Panc1 (cell line): ENCODE data around the gene CNPPD1. TPM values are rescaled to one million over a fixed set of nuclear protein-coding genes. Genes with fewer than 3 reads are reported as not detected.

ENCODE experiments used
- ATAC-seq: fragments of 200-7000 bp; cut with Tn5 transposase; 2 replicates; pipeline ENCODE4 v1.9.1; 2020; ENCODE audit warnings: mild to moderate bottlenecking, moderate library complexity
- BruUV-seq: library from RNA; stranded (reverse); fragments of 400-500 nt; replicated peaks from 2 replicates; lab custom pipeline; 2021; lab: Mats Ljungman, UMichigan
- CTCF ChIA-PET: fragments of 300-600 bp; sonication (Branson Sonifier 250); formaldehyde crosslinking; loops from one replicate; lab custom pipeline; 2022; ENCODE audit warnings: antibody characterized with exemption; lab: Charles Lee
- POLR2A ChIA-PET: fragments of 300-600 bp; sonication (Branson Sonifier 250); formaldehyde crosslinking; loops from one replicate; lab custom pipeline; 2022; ENCODE audit warnings: antibody characterized with exemption; lab: Charles Lee
- DNase-seq: peaks from one replicate; pipeline ENCODE4 v3.0.0-alpha.2; 2010; ENCODE audit warnings: low read depth, low spot score
- H3K27ac ChIP-seq: 2 replicates; pipeline ENCODE4 v1.5.1; 2011; ENCODE audit warnings: mild to moderate bottlenecking, low read length, inconsistent platforms
- H3K27me3 ChIP-seq: fragments of 200-500 bp; sonication (Bioruptor generic); 2 replicates; pipeline ENCODE4 v1.6.0; 2014; ENCODE audit warnings: low read length, inconsistent platforms; ENCODE audit not compliant: control insufficient read depth, insufficient read depth
- H3K36me3 ChIP-seq: fragments of 200-500 bp; sonication (Bioruptor generic); 2 replicates; pipeline ENCODE4 v1.5.1; 2014; ENCODE audit warnings: inconsistent platforms, mild to moderate bottlenecking, low read length, moderate library complexity; ENCODE audit not compliant: control insufficient read depth, insufficient read depth
- H3K4me1 ChIP-seq: 2 replicates; pipeline ENCODE4 v1.5.1; 2011; ENCODE audit warnings: inconsistent platforms, mild to moderate bottlenecking, low read length, moderate library complexity; ENCODE audit not compliant: control insufficient read depth, insufficient read depth
- H3K4me3 ChIP-seq, 2 experiments: 2 replicates each; pipeline ENCODE4 v1.5.1; 2011 to 2012; ENCODE audit warnings: low read depth in 2 of 2, low read length in 2 of 2, mild to moderate bottlenecking in 2 of 2, inconsistent platforms in 1 of 2, moderate library complexity in 1 of 2
- H3K9me3 ChIP-seq: fragments of 200-500 bp; sonication (Bioruptor generic); 2 replicates; pipeline ENCODE4 v1.5.1; 2014; ENCODE audit warnings: low read depth, mild to moderate bottlenecking, inconsistent platforms, low read length, moderate library complexity; ENCODE audit not compliant: control insufficient read depth, insufficient read depth
- CTCF ChIP-seq: fragments of 450-650 bp; IDR thresholded peaks from 2 replicates; pipeline ENCODE4 v1.5.1; 2017; ENCODE audit warnings: mild to moderate bottlenecking
- POLR2AphosphoS5 ChIP-seq: IDR thresholded peaks from 2 replicates; pipeline ENCODE4 v1.6.1; 2012; ENCODE audit warnings: mild to moderate bottlenecking, low read depth, low read length, moderate library complexity
- SIN3A ChIP-seq: IDR thresholded peaks from 2 replicates; pipeline ENCODE4 v1.6.1; 2012; ENCODE audit warnings: low read depth, mild to moderate bottlenecking, low read length, moderate library complexity, borderline replicate concordance; ENCODE audit not compliant: insufficient read depth
- TCF7L2 ChIP-seq: IDR thresholded peaks from 2 replicates; pipeline ENCODE4 v1.6.1; 2011; ENCODE audit warnings: mild to moderate bottlenecking, low read depth, low read length, inconsistent platforms
- in situ Hi-C: cut with HindIII; loops from 2 replicates; pipeline ENCODE4 v1.10.0; 2016; ENCODE audit warnings: low sequenced_read_pairs, low pct_unique_long_range_greater_than_20kb
- intact Hi-C: fragments of 100-400 bp; cut with micrococcal nuclease; formaldehyde crosslinking; loops from one replicate; pipeline ENCODE4 v1.10.0; 2022; ENCODE audit not compliant: unreplicated experiment
- total RNA-seq: library from RNA; stranded (reverse); gene quantifications from one replicate; pipeline ENCODE4 v1.2.1, GENCODE V29; 2021; ENCODE audit not compliant: unreplicated experiment
- TF ChIP-seq, protein P1 (sequence below), 2 experiments: IDR thresholded peaks; 2 replicates each; pipeline ENCODE4 v1.6.1; 2011 to 2012; ENCODE audit warnings: low read depth in 2 of 2, control low read depth in 1 of 2, low read length in 1 of 2, mild to moderate bottlenecking in 1 of 2, moderate library complexity in 1 of 2; ENCODE audit not compliant: insufficient read depth in 1 of 2

Gene CNPPD1
- total RNA-seq, 1 experiment from 2014 or later, result 55.7 TPM

DNA sequence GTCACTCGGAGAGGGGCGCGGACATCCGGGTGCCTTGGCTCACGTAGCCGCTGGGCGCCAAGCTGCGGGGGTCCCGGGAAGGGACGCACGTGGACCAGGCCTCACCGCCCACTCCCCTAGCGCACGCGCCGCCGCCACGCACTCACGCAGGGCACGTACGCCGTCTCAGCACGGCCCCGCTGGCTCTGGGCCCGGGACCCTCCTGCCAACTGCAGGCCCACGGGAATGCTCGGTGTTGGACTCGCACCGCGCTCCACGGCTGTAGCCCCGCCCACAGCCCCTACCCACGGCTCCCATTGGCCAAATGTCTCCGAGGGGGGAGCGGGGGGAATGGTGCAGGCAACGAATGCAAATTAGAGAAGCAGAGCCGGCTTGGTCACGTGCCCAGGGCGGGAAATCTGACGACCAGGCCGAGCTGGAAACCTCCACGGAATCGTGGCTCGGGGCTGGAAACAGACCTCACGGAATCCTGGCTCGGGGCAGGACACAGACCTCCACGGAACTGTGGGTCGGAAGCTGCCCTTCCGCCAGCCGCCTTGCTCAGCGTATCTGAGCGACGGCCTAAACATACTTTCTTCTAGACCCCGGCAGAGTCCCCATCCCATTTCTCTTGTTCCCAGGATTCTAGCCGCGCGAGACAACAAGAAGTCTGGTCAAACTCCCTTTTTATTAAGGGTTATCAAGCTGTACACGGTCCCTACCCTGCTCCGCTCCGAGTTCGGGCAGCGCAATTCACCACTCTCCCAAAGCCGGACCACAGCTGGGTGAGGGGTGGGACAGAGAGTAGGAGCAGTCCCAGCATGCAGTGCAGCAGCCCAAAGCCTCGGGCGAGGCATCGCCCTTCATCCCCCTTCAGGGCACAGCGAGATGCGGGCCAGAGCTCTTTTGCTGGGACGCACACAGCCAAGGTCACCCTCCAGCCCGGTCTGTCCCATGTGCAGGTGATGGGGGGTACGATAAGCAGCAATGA, 42.3 kb upstream of the CNPPD1 start, which contains the start of gene ABCB6:
Gene ABCB6 (minus strand): TSS at position 227 of the 970 bp plus-strand sequence. CDS start 285 bp downstream, outside the sequence.
- no TSS peak for BruUV-seq
- in situ Hi-C loops, result no loop called here
- intact Hi-C loops, result loop anchor here (10.0 kb wide), 1 partner anchor 54 kb away; the partner anchor contains the start of gene NHEJ1
- Histone ChIP-seq H3K4me3 (peak within 1 kb of the TSS; percentile 59 to 67), H3K27me3 (no peaks in the 10 kb centered on the region), H3K27ac (peak within 1 kb of the TSS; percentile 77), H3K4me1 (peaks cover 10% of the 10 kb centered on the region), H3K36me3 (0 out of 2 replicates have a peak, but pooled peaks cover 2% of the 10 kb centered on the region), H3K9me3 (no peaks in the 10 kb centered on the region)
- TF ChIP-seq POLR2AphosphoS5 (peak; percentile 82), CTCF (no peak), SIN3A (no peak), TCF7L2 (no peak)
- TF ChIP-seq, protein P1, sequence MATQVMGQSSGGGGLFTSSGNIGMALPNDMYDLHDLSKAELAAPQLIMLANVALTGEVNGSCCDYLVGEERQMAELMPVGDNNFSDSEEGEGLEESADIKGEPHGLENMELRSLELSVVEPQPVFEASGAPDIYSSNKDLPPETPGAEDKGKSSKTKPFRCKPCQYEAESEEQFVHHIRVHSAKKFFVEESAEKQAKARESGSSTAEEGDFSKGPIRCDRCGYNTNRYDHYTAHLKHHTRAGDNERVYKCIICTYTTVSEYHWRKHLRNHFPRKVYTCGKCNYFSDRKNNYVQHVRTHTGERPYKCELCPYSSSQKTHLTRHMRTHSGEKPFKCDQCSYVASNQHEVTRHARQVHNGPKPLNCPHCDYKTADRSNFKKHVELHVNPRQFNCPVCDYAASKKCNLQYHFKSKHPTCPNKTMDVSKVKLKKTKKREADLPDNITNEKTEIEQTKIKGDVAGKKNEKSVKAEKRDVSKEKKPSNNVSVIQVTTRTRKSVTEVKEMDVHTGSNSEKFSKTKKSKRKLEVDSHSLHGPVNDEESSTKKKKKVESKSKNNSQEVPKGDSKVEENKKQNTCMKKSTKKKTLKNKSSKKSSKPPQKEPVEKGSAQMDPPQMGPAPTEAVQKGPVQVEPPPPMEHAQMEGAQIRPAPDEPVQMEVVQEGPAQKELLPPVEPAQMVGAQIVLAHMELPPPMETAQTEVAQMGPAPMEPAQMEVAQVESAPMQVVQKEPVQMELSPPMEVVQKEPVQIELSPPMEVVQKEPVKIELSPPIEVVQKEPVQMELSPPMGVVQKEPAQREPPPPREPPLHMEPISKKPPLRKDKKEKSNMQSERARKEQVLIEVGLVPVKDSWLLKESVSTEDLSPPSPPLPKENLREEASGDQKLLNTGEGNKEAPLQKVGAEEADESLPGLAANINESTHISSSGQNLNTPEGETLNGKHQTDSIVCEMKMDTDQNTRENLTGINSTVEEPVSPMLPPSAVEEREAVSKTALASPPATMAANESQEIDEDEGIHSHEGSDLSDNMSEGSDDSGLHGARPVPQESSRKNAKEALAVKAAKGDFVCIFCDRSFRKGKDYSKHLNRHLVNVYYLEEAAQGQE (IDR thresholded peaks at IDR 0.05; ENCODE audit: insufficient read depth in 1 of 2, low read depth in 2 of 2, low read length in 1 of 2), result no peak; a peak in 1 of 4 replicates
- peak; percentile 83 for ATAC-seq
- DNase-seq, result peak; percentile 52
- POLR2A ChIA-PET, result interaction anchor here (0.6 kb wide), 1 partner anchor 29 kb away, joined by 3 read pairs; no protein-coding TSS in a partner anchor
- CTCF ChIA-PET, result no interaction called here

- TF ChIP-seq, protein P1 (IDR thresholded peaks at IDR 0.05; ENCODE audit: insufficient read depth in 1 of 2, low read depth in 2 of 2, low read length in 1 of 2), result peak; percentile 89 to 91
- no peak for TF ChIP-seq TCF7L2
- TF ChIP-seq POLR2AphosphoS5, result no peak
- no peak for TF ChIP-seq CTCF
- 0 out of 2 replicates have a peak, but pooled peaks have one; percentile 63 for TF ChIP-seq SIN3A
- in situ Hi-C loops, result no loop called here
- H3K4me3 ChIP-seq, result peak overlapping the region; percentile 59 to 67
- BruUV-seq, result no TSS peak
- DNase-seq, result no peak
- no peaks in the 10 kb centered on the region for H3K27me3 ChIP-seq
- peaks cover 10% of the 10 kb centered on the region for H3K4me1 ChIP-seq
- intact Hi-C loops, result loop anchor here (10.0 kb wide), 1 partner anchor 53 kb away; the partner anchor contains the start of gene NHEJ1
- CTCF ChIA-PET, result interaction anchor here (0.8 kb wide), 1 partner anchor 31 kb away, joined by 6 read pairs; no protein-coding TSS in a partner anchor
- H3K27ac ChIP-seq, result peak overlapping the region; percentile 77
- no peaks in the 10 kb centered on the region for H3K9me3 ChIP-seq
- peak; percentile 89 for ATAC-seq
- H3K36me3 ChIP-seq, result 0 out of 2 replicates have a peak, but pooled peaks cover 2% of the 10 kb centered on the region
- POLR2A ChIA-PET, result no interaction called here
Measured at GRCh38 chr2:219218217-219218731, 41.5 kb upstream of the CNPPD1 start.
